Measurements from ENCODE around the gene EMC10.

Gene EMC10

GRCh38 chr19:50520822-50521465 is 44.6 kb downstream of the EMC10 start (continued):
- TF ChIP-seq HIC1 (tag by site-specific recombination; IDR thresholded peaks at IDR 0.05) (no peak), ZNF19 (tag by site-specific recombination; IDR thresholded peaks at IDR 0.05; ENCODE audit: low read depth) (no peak), ZNF292 (tag by site-specific recombination; IDR thresholded peaks at IDR 0.05; ENCODE audit: borderline replicate concordance, low read depth) (no peak), OSR2 (tag by site-specific recombination; IDR thresholded peaks at IDR 0.05) (no peak), ZNF654 (tag by site-specific recombination; IDR thresholded peaks at IDR 0.05; ENCODE audit: low read depth) (no peak), INSM2 (tag by site-specific recombination; IDR thresholded peaks at IDR 0.05) (no peak), ZNF350 (tag by site-specific recombination; IDR thresholded peaks at IDR 0.05) (no peak), FEZF1 (tag by site-specific recombination; IDR thresholded peaks at IDR 0.05) (no peak), ZNF645 (tag by site-specific recombination; IDR thresholded peaks at IDR 0.05) (no peak)

- peaks cover 0 to 9% of the 10 kb centered on the region in 2 experiments; a peak in 1 of 3 replicates for H3K36me3 ChIP-seq (ENCODE audit: control insufficient read depth in 2 of 2, insufficient read depth in 1 of 2, low read length in 2 of 2)
- POLR2A ChIA-PET = no interaction called here
- H3K9me3 ChIP-seq (ENCODE audit: control insufficient read depth, insufficient read depth, low read depth, low read length) = no peaks in the 10 kb centered on the region
- CTCF ChIA-PET = interaction anchor here (1.1 to 10.1 kb wide), 3 partner anchors 13 to 261 kb away, joined by 5 to 76 read pairs (median 7); no protein-coding TSS in a partner anchor
- no peak overlapping the region for H3K27ac ChIP-seq (ENCODE audit: extremely low read depth, low read depth, low read length)
- no peaks in the 10 kb centered on the region for H3K4me1 ChIP-seq (ENCODE audit: control insufficient read depth, insufficient read depth, low read length)
- H3K4me3 ChIP-seq (ENCODE audit: low read depth, low read length) = no peak overlapping the region
- TF ChIP-seq ZNF157 (tag by site-specific recombination; IDR thresholded peaks at IDR 0.05) = no peak
- no peak for TF ChIP-seq ZBTB44 (tag by site-specific recombination; IDR thresholded peaks at IDR 0.05)
- TF ChIP-seq ZNF184 (tag by site-specific recombination; IDR thresholded peaks at IDR 0.05) = no peak
- TF ChIP-seq ZNF596 (tag by site-specific recombination; IDR thresholded peaks at IDR 0.05) = no peak
- TF ChIP-seq ZNF37A (tag by site-specific recombination; IDR thresholded peaks at IDR 0.05) = no peak
- TF ChIP-seq ZNF571 (tag by site-specific recombination; IDR thresholded peaks at IDR 0.05) = no peak
- TF ChIP-seq YY1 (tag by site-specific recombination; IDR thresholded peaks at IDR 0.05) = no peak
- TF ChIP-seq ZNF280C (tag by site-specific recombination; IDR thresholded peaks at IDR 0.05) = no peak
- no peak for TF ChIP-seq ZNF214 (tag by site-specific recombination; IDR thresholded peaks at IDR 0.05; ENCODE audit: borderline replicate concordance)
- TF ChIP-seq ZNF473 (tag by site-specific recombination; IDR thresholded peaks at IDR 0.05) = no peak
- no peak for TF ChIP-seq ZNF529 (tag by site-specific recombination; IDR thresholded peaks at IDR 0.05; ENCODE audit: insufficient replicate concordance)
- TF ChIP-seq PRDM10 (tag by site-specific recombination; IDR thresholded peaks at IDR 0.05) = no peak
These were observed 46.6 kb downstream of the EMC10 start for GRCh38 chr19:50522881-50523280.

All from HEK293 (cell line).